Smooth muscle cell of the brain vasculature (primary cell): ENCODE data around the gene COL6A5.

Experiments
- DNase-seq: peaks from one replicate; pipeline ENCODE4 v3.0.0-alpha.2; 2012; ENCODE audit warnings: low read depth, low spot score

The COL6A5 gene

GRCh38 chr3:130516645-130517512 is 171.4 kb downstream of the COL6A5 start, which contains the start of gene COL6A6:
Gene COL6A6, plus strand, starts transcription at chr3:130517177. Its CDS starts 43,188 bp downstream, at chr3:130560365.
- no peak for DNase-seq

- DNase-seq: no peak
Observed at GRCh38 chr3:130517602-130518001, 172.1 kb downstream of the COL6A5 start.

- no peak for DNase-seq
Observed at GRCh38 chr3:130519754-130520153, 174.3 kb downstream of the COL6A5 start.

DNA sequence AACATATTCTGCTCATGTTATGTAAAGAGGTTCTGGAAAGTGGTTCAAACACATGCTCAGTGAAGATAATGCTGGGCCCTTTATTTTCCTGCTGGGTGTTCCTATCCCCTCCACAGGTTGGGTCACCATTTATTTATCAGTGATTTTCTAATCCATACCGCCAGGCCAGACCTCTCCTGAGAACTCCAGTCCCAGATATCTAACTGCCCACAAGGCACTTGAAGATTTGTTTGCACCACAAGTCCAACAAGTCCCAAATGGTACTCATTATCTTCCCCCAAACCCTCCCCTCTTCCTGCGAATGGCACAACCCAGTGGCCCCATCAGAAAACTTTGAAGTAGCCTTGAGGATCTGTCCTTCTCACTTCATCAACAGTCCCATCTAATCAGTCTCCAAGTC is 176.9 kb downstream of the COL6A5 start:
- no peak for DNase-seq

GRCh38 chr3:130527426-130527825 is 182.0 kb downstream of the COL6A5 start:
- no peak for DNase-seq

DNA sequence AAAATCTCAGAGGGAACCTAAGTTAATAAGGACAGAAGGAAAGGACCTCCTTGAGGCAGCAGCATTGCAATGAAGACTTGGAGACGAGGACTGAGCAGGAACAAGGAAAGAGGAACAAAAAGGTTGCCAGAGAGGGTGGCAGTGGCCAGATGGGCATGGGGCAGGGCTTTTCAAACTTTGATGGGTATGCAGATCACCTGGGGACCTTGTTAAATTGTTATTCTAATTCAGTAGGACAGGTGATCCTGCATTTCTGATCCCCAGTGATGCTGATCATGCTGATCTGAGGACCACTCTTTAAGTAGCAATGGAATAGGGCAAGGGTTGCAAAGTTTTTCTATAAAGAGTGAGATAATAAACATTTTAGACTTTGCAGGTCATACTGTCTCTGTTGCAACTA is 182.6 kb downstream of the COL6A5 start:
- no peak for DNase-seq

GRCh38 chr3:130529486-130530215 is 184.2 kb downstream of the COL6A5 start:
- DNase-seq: no peak

DNA sequence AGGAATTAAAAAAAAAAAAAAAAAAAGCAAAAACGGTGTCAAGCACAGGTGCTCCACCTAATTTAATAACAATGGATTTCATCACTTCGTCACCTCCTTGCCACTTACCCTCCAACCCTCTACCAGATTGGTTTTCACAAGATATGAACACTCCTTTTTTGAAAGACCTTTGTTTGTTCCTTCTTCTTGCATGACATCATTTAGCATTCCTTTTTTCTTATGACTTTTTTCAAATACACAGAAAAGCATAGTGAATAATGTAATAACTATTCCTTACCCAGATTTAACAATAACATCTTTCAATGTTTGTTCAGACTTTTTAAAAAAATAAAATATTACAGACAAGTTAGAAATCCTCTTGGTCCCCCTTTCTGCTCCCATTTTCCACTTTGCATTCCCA is 187.8 kb downstream of the COL6A5 start:
- no peak for DNase-seq
